Stomach smooth muscle (tissue), 2 donors: Measurements from ENCODE around the gene EREG.

Experiments used
- H3K27ac ChIP-seq: one replicate; pipeline ENCODE4 v1.7.0; 2013; ENCODE audit warnings: mild to moderate bottlenecking, low read length, inconsistent platforms
- H3K27me3 ChIP-seq, 2 donors: one replicate each; pipeline ENCODE4 v1.7.0; 2013; ENCODE audit warnings: low read length in 2 of 2; ENCODE audit not compliant: insufficient read depth in 2 of 2, control insufficient read depth in 1 of 2
- H3K36me3 ChIP-seq, 2 donors: one replicate each; pipeline ENCODE4 v1.7.0; 2013; ENCODE audit warnings: low read length in 2 of 2; ENCODE audit not compliant: control insufficient read depth in 2 of 2, insufficient read depth in 2 of 2
- H3K4me1 ChIP-seq: one replicate; pipeline ENCODE4 v1.7.0; 2013; ENCODE audit warnings: low read length; ENCODE audit not compliant: control insufficient read depth, insufficient read depth
- H3K4me3 ChIP-seq, 2 donors: one replicate each; pipeline ENCODE4 v1.7.0; 2013; ENCODE audit warnings: low read length in 2 of 2
- H3K9ac ChIP-seq, 2 donors: one replicate each; pipeline ENCODE4 v1.7.0; 2013; ENCODE audit warnings: low read length in 2 of 2, mild to moderate bottlenecking in 1 of 2
- H3K9me3 ChIP-seq, 2 donors: one replicate each; pipeline ENCODE4 v1.7.0; 2013; ENCODE audit warnings: low read length in 2 of 2; ENCODE audit not compliant: control insufficient read depth in 2 of 2
- donor health status: healthy.
- donor health status: Pancreatic carcinoma.

Gene EREG

DNA sequence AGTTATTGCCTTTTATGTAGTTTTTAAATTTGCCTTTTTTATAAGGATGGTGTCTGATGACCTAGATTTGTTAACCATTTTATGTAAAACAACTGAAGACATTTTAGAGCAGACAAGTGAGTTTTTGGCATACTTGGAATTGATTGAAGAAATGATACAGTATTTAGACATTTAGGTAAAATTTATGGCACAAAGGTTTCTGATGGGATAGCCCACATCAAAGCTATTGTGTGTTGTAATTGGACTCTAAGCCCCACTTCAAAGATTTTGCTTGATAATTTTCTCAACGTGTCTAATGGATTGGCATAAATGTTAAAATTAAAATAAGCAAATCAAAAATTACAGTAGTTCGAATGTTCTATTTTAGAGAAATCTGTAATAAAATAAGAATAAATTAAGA, 39.1 kb upstream of the EREG start:
- Histone ChIP-seq H3K4me3 (no peak overlapping the region), H3K9ac (no peak overlapping the region), H3K27me3 (no peaks in the 10 kb centered on the region), H3K27ac (no peak overlapping the region), H3K36me3 (no peaks in the 10 kb centered on the region), H3K4me1 (no peaks in the 10 kb centered on the region), H3K9me3 (no peaks in the 10 kb centered on the region)

DNA sequence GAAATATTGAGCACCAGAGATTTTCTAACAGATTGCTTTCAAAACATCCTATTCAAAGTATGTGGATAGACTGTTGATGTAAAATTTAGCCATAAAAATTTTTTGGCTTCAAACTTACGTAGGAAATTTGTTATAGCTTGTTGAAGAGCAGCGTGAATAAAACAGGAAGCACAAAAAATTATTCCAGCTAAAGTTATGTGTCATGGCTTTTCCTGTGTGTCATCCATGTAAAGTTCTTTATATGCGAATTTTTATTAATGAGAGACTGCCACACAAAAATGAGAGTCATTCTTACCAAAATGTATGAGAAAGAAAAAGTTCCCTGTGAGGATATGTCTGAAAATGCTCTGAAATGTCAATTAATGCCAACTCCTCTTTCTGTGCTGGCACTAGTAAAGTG, 37.2 kb upstream of the EREG start:
- no peak overlapping the region for H3K27ac ChIP-seq
- H3K9ac ChIP-seq, result no peak overlapping the region
- H3K9me3 ChIP-seq, result no peaks in the 10 kb centered on the region
- no peaks in the 10 kb centered on the region for H3K27me3 ChIP-seq
- no peaks in the 10 kb centered on the region for H3K4me1 ChIP-seq
- H3K36me3 ChIP-seq, result no peaks in the 10 kb centered on the region
- no peak overlapping the region for H3K4me3 ChIP-seq

DNA sequence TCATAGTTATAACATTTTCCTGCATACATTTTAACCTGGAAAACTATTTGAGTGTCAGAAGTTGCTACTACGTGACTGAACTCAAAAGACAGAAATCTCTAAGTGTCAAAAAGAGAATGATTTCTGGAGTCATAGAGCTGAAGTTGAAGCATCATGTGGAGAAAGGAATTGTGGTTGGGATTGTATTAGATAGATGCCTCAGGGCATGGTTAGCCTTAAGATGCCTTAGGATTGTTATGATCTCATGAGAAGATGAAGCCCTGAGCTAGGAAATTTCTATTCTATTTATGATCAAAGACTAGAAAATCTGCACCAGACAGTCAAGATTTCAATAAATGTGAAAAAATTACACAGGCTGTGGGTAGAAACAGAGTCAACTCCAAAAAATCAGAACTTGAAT, 36.4 kb upstream of the EREG start:
- Histone ChIP-seq H3K27me3 (no peaks in the 10 kb centered on the region), H3K4me1 (no peaks in the 10 kb centered on the region), H3K27ac (no peak overlapping the region), H3K9ac (no peak overlapping the region), H3K4me3 (no peak overlapping the region), H3K9me3 (no peaks in the 10 kb centered on the region), H3K36me3 (no peaks in the 10 kb centered on the region)

DNA sequence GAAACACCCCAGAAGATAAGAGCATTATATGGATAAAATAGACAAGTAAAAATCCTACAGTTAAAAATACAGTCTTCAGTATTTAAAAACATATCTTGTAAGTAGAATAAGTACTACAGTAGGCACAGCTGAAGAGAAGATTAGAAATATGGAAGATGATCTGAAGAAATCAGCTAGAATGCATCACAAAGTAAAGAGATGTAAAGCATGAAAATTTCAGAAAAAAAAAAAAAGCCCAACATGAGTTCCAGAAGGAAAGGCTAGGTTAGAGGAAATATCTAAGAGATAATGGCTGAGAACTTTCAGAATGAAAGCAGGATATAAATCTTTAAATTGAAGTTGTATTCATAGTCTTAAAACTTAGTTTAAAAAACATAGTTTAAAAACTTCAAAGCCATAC, 35.6 kb upstream of the EREG start:
- Histone ChIP-seq H3K36me3 (no peaks in the 10 kb centered on the region), H3K27ac (no peak overlapping the region), H3K4me1 (no peaks in the 10 kb centered on the region), H3K9me3 (no peaks in the 10 kb centered on the region), H3K27me3 (no peaks in the 10 kb centered on the region), H3K4me3 (no peak overlapping the region), H3K9ac (no peak overlapping the region)

- Histone ChIP-seq H3K27ac (no peak overlapping the region), H3K9ac (no peak overlapping the region), H3K4me3 (no peak overlapping the region), H3K9me3 (no peaks in the 10 kb centered on the region), H3K4me1 (no peaks in the 10 kb centered on the region), H3K36me3 (no peaks in the 10 kb centered on the region), H3K27me3 (no peaks in the 10 kb centered on the region)
Observed at GRCh38 chr4:74330295-74330750, 34.6 kb upstream of the EREG start.

- H3K27me3 ChIP-seq, result no peaks in the 10 kb centered on the region
- no peaks in the 10 kb centered on the region for H3K36me3 ChIP-seq
- H3K9me3 ChIP-seq, result no peaks in the 10 kb centered on the region
- no peak overlapping the region for H3K4me3 ChIP-seq
- no peaks in the 10 kb centered on the region for H3K4me1 ChIP-seq
- H3K9ac ChIP-seq, result no peak overlapping the region
- no peak overlapping the region for H3K27ac ChIP-seq
Observed at GRCh38 chr4:74331252-74331651, 33.7 kb upstream of the EREG start.

DNA sequence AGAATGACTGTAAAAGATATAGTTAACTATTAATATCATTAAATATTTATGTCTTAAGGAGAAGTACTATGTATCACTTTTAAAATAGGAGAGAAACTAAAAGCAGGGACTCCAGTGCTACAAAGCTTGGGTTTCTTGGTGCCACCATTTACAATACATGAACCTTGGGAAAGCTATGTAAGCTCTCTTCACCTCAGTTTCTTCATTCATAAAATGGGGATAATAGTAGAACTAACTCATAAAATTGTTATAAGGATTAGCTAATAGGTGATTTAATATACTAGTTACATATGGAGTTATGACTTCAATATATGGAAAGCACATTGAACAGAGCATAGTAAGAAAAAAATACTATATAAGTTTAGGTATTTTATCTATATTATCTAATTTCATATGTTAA, 33.0 kb upstream of the EREG start:
- Histone ChIP-seq H3K4me1 (no peaks in the 10 kb centered on the region), H3K36me3 (no peaks in the 10 kb centered on the region)

GRCh38 chr4:74334636-74335035, 30.3 kb upstream of the EREG start:
- no peak overlapping the region for H3K9ac ChIP-seq
- no peaks in the 10 kb centered on the region for H3K36me3 ChIP-seq
- no peaks in the 10 kb centered on the region for H3K4me1 ChIP-seq
- no peak overlapping the region for H3K27ac ChIP-seq
- no peaks in the 10 kb centered on the region for H3K9me3 ChIP-seq
- H3K27me3 ChIP-seq, result no peaks in the 10 kb centered on the region
- H3K4me3 ChIP-seq, result no peak overlapping the region

More for the DNA sequence above, 33.0 kb upstream of the EREG start:
- no peaks in the 10 kb centered on the region for H3K9me3 ChIP-seq
- H3K27ac ChIP-seq, result no peak overlapping the region
- H3K27me3 ChIP-seq, result no peaks in the 10 kb centered on the region
- H3K4me3 ChIP-seq, result no peak overlapping the region
- H3K9ac ChIP-seq, result no peak overlapping the region

- Histone ChIP-seq H3K27me3 (no peaks in the 10 kb centered on the region), H3K9me3 (no peaks in the 10 kb centered on the region), H3K4me1 (no peaks in the 10 kb centered on the region), H3K9ac (no peak overlapping the region), H3K4me3 (no peak overlapping the region), H3K36me3 (no peaks in the 10 kb centered on the region), H3K27ac (no peak overlapping the region)
Observed at GRCh38 chr4:74335341-74336021, 29.5 kb upstream of the EREG start.

DNA sequence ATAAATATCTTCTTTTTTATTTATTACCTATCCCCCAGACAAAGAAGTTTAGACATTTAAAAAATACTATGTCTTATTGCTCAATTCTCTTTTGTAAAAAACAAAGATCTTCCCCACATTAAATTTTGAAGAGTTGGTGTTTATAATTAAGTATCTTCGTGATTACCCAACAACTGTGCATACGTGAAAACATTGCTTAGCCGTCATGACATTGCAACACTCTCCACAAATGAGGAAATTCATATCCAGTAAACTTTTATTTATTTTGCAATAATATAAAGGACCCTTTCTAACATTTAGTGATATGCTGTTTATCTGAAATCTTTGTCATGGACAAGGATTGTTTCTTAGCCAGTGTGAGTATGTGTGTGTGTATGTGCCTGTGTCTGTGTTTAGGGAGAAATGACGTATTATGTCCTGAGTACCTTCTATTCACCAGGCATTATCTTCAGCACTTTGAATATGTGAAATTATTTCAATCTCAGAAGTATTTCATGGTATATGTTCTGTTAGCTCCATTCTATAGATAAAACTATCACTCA, 26.1 kb upstream of the EREG start:
- Histone ChIP-seq H3K4me3 (no peak overlapping the region), H3K36me3 (no peaks in the 10 kb centered on the region), H3K9me3 (peaks cover 0 to 8% of the 10 kb centered on the region in 2 donors), H3K27ac (no peak overlapping the region), H3K27me3 (no peaks in the 10 kb centered on the region), H3K4me1 (no peaks in the 10 kb centered on the region), H3K9ac (no peak overlapping the region)

- no peaks in the 10 kb centered on the region for H3K27me3 ChIP-seq
- no peak overlapping the region for H3K9ac ChIP-seq
Observed at GRCh38 chr4:74339501-74339900, 25.4 kb upstream of the EREG start.

More at GRCh38 chr4:74339501-74339900, 25.4 kb upstream of the EREG start:
- Histone ChIP-seq H3K27ac (no peak overlapping the region), H3K4me3 (no peak overlapping the region), H3K9me3 (peaks cover 2 to 15% of the 10 kb centered on the region in 2 donors), H3K4me1 (no peaks in the 10 kb centered on the region), H3K36me3 (no peaks in the 10 kb centered on the region)
